ENCODE measurements around the gene SNX19. TPM values are rescaled to one million over a fixed set of nuclear protein-coding genes. Genes with fewer than 3 reads are reported as not detected.

The SNX19 gene
- total and polyA plus RNA-seq, 2 experiments from 2014 or later = 5.2 to 30.0 TPM

DNA sequence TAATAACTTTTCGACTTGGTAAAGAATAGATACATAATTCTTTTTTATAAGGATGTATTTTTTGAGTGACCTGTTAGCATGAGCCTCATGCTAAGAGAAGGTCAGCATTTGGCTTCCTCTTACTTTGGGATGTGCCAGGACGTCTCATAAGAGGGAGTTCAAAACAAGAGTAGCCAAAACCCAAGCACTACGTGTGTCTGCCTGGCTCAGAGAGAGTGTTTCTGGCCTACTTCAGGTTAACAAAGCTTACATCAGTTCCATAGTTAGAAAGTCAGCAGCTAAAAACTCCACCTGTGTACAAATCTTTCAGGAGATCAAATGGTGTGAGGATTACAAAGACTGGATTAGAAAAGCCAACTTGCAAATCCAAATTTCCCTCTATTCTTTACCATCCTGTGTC, 13.9 kb downstream of the SNX19 start:
- H3K9me3 Mint-ChIP-seq = no peaks in the 10 kb centered on the region
- TF ChIP-seq EZH2 (IDR thresholded peaks at IDR 0.05; ENCODE audit: low read depth, unreplicated experiment) = no peak

DNA sequence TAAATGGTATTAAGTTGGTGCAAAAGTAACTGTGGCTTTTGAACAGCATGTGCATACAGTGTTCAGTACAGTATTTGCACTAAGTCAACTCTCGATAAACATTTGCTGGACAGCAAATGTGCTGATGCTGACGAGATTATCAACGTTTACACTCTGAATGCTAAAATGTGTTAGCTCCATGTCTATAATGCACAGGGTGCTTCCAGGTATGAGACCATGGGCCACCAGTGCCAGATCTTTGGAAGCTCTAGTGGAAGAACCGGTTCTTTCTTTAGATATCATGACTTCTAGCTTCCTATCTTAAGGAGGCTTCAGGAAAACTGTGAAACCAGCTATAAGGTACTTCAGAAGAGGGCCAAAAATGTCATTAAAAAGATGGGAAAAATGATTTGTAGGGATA, 17.2 kb downstream of the SNX19 start:
- TF ChIP-seq ZNF331 (CRISPR knock-in tag; IDR thresholded peaks at IDR 0.05; ENCODE audit: low read depth) (no peak), CREB1 (CRISPR knock-in tag; IDR thresholded peaks at IDR 0.05; ENCODE audit: low read depth) (no peak), POLR2AphosphoS5 (IDR thresholded peaks at IDR 0.05; ENCODE audit: low read depth) (no peak), STAT1 (IDR thresholded peaks at IDR 0.05; ENCODE audit: unreplicated experiment) (no peak), ZNF114 (CRISPR knock-in tag; IDR thresholded peaks at IDR 0.05) (no peak), NANOG (IDR thresholded peaks at IDR 0.05; ENCODE audit: borderline replicate concordance) (no peak), JUNB (IDR thresholded peaks at IDR 0.05; ENCODE audit: unreplicated experiment) (no peak), EZH2phosphoT487 (IDR thresholded peaks at IDR 0.05; ENCODE audit: unreplicated experiment) (no peak)
- TF ChIP-seq, protein P1, sequence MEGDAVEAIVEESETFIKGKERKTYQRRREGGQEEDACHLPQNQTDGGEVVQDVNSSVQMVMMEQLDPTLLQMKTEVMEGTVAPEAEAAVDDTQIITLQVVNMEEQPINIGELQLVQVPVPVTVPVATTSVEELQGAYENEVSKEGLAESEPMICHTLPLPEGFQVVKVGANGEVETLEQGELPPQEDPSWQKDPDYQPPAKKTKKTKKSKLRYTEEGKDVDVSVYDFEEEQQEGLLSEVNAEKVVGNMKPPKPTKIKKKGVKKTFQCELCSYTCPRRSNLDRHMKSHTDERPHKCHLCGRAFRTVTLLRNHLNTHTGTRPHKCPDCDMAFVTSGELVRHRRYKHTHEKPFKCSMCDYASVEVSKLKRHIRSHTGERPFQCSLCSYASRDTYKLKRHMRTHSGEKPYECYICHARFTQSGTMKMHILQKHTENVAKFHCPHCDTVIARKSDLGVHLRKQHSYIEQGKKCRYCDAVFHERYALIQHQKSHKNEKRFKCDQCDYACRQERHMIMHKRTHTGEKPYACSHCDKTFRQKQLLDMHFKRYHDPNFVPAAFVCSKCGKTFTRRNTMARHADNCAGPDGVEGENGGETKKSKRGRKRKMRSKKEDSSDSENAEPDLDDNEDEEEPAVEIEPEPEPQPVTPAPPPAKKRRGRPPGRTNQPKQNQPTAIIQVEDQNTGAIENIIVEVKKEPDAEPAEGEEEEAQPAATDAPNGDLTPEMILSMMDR (conservative IDR thresholded peaks at IDR 0.05; ENCODE audit: low read depth in 2 of 2) = no peak
- TF ChIP-seq, protein P2, sequence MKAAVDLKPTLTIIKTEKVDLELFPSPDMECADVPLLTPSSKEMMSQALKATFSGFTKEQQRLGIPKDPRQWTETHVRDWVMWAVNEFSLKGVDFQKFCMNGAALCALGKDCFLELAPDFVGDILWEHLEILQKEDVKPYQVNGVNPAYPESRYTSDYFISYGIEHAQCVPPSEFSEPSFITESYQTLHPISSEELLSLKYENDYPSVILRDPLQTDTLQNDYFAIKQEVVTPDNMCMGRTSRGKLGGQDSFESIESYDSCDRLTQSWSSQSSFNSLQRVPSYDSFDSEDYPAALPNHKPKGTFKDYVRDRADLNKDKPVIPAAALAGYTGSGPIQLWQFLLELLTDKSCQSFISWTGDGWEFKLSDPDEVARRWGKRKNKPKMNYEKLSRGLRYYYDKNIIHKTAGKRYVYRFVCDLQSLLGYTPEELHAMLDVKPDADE (IDR thresholded peaks at IDR 0.05) = no peak
- TF ChIP-seq, protein P3, sequence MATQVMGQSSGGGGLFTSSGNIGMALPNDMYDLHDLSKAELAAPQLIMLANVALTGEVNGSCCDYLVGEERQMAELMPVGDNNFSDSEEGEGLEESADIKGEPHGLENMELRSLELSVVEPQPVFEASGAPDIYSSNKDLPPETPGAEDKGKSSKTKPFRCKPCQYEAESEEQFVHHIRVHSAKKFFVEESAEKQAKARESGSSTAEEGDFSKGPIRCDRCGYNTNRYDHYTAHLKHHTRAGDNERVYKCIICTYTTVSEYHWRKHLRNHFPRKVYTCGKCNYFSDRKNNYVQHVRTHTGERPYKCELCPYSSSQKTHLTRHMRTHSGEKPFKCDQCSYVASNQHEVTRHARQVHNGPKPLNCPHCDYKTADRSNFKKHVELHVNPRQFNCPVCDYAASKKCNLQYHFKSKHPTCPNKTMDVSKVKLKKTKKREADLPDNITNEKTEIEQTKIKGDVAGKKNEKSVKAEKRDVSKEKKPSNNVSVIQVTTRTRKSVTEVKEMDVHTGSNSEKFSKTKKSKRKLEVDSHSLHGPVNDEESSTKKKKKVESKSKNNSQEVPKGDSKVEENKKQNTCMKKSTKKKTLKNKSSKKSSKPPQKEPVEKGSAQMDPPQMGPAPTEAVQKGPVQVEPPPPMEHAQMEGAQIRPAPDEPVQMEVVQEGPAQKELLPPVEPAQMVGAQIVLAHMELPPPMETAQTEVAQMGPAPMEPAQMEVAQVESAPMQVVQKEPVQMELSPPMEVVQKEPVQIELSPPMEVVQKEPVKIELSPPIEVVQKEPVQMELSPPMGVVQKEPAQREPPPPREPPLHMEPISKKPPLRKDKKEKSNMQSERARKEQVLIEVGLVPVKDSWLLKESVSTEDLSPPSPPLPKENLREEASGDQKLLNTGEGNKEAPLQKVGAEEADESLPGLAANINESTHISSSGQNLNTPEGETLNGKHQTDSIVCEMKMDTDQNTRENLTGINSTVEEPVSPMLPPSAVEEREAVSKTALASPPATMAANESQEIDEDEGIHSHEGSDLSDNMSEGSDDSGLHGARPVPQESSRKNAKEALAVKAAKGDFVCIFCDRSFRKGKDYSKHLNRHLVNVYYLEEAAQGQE (IDR thresholded peaks at IDR 0.05; ENCODE audit: unreplicated experiment) = no peak
- H3K36me3 ChIP-seq (ENCODE audit: insufficient read depth) = peaks cover 13% of the 10 kb centered on the region; the same call in 1 of the 2 replicates

More for the DNA sequence above, 13.9 kb downstream of the SNX19 start:
- ATAC-seq (no peak), DNase-seq (ENCODE audit: low spot score) (no peak)
- H3K27me3 ChIP-seq (ENCODE audit: insufficient read depth) = no peaks in the 10 kb centered on the region
- no peak overlapping the region for H3K4me2 ChIP-seq
- Mint-ChIP-seq H3K27me3 (ENCODE audit: insufficient read depth, low read depth, poor library complexity) (peaks cover 2% of the 10 kb centered on the region), H3K4me3 (no peak overlapping the region), H3K36me3 (ENCODE audit: low read depth) (peaks cover 59% of the 10 kb centered on the region), H3K4me1 (no peaks in the 10 kb centered on the region), H3K27ac (no peak overlapping the region)
- H3K27ac ChIP-seq (ENCODE audit: low read depth) = no peak overlapping the region
- H2AFZ ChIP-seq = no peak overlapping the region
- H3F3A ChIP-seq (replicated peaks; ENCODE audit: low read depth) = no peaks in the 10 kb centered on the region
- H3K4me1 ChIP-seq (ENCODE audit: insufficient read depth) = no peaks in the 10 kb centered on the region
- H3K36me3 ChIP-seq (ENCODE audit: insufficient read depth) = peaks cover 13% of the 10 kb centered on the region; the same call in 1 of the 2 replicates
- H3K4me3 ChIP-seq = no peak overlapping the region
- H3K9me2 ChIP-seq (ENCODE audit: insufficient read depth) = no peaks in the 10 kb centered on the region
- H4K20me1 ChIP-seq (replicated peaks; ENCODE audit: insufficient read depth) = 0 out of 2 replicates have a peak, but pooled peaks cover 10% of the 10 kb centered on the region
- H3K79me2 ChIP-seq (replicated peaks; ENCODE audit: insufficient read depth) = no peaks in the 10 kb centered on the region

More for the DNA sequence above, 17.2 kb downstream of the SNX19 start:
- H3F3A ChIP-seq (replicated peaks; ENCODE audit: low read depth) = no peaks in the 10 kb centered on the region
- H3K27ac ChIP-seq (ENCODE audit: low read depth) = no peak overlapping the region
- H3K4me1 ChIP-seq (ENCODE audit: insufficient read depth) = no peaks in the 10 kb centered on the region; the same call in 1 of the 2 replicates
- no peak for ATAC-seq
- no peak for DNase-seq (ENCODE audit: low spot score)
- H3K36me3 Mint-ChIP-seq (ENCODE audit: low read depth) = peaks cover 47% of the 10 kb centered on the region
- H3K4me3 ChIP-seq = no peak overlapping the region
- H3K27ac Mint-ChIP-seq = no peak overlapping the region
- H4K20me1 ChIP-seq (replicated peaks; ENCODE audit: insufficient read depth) = 0 out of 2 replicates have a peak, but pooled peaks cover 6% of the 10 kb centered on the region
- H3K4me2 ChIP-seq = no peak overlapping the region
- H3K79me2 ChIP-seq (replicated peaks; ENCODE audit: insufficient read depth) = no peaks in the 10 kb centered on the region
- no peak overlapping the region for H3K4me3 Mint-ChIP-seq
- no peaks in the 10 kb centered on the region for H3K27me3 ChIP-seq (ENCODE audit: insufficient read depth)
- no peaks in the 10 kb centered on the region for H3K9me3 Mint-ChIP-seq
- H3K27me3 Mint-ChIP-seq (ENCODE audit: insufficient read depth, low read depth, poor library complexity) = no peaks in the 10 kb centered on the region
- no peaks in the 10 kb centered on the region for H3K9me2 ChIP-seq (ENCODE audit: insufficient read depth)
- H3K4me1 Mint-ChIP-seq = peaks cover 2% of the 10 kb centered on the region; the same call in 2 of the 3 replicates
- no peak overlapping the region for H2AFZ ChIP-seq

All from GM23338 (cell line).